ENCODE data around the gene POFUT2.

POFUT2 gene

GRCh38 chr21:45236481-45236880 is 51.2 kb downstream of the POFUT2 start:
- TF ChIP-seq TCF4 (CRISPR knock-in tag; IDR thresholded peaks at IDR 0.05; ENCODE audit: borderline replicate concordance) (no peak), POU6F1 (CRISPR knock-in tag; IDR thresholded peaks at IDR 0.05; ENCODE audit: borderline replicate concordance, low read depth) (no peak), TOX (CRISPR knock-in tag; IDR thresholded peaks at IDR 0.05; ENCODE audit: borderline replicate concordance) (no peak), ZNF8 (CRISPR knock-in tag; IDR thresholded peaks at IDR 0.05) (no peak), ZC3H10 (CRISPR knock-in tag; IDR thresholded peaks at IDR 0.05) (no peak), ZNF70 (CRISPR knock-in tag; IDR thresholded peaks at IDR 0.05) (no peak), ARNTL (CRISPR knock-in tag; IDR thresholded peaks at IDR 0.05; ENCODE audit: borderline replicate concordance, low read depth) (no peak), CSDC2 (CRISPR knock-in tag; IDR thresholded peaks at IDR 0.05) (no peak), ZFP3 (CRISPR knock-in tag; IDR thresholded peaks at IDR 0.05) (no peak), ISL1 (CRISPR knock-in tag; IDR thresholded peaks at IDR 0.05) (no peak), SNAI2 (CRISPR knock-in tag; IDR thresholded peaks at IDR 0.05) (no peak), PPARA (CRISPR knock-in tag; IDR thresholded peaks at IDR 0.05; ENCODE audit: borderline replicate concordance) (no peak)
- TF ChIP-seq, protein P1, sequence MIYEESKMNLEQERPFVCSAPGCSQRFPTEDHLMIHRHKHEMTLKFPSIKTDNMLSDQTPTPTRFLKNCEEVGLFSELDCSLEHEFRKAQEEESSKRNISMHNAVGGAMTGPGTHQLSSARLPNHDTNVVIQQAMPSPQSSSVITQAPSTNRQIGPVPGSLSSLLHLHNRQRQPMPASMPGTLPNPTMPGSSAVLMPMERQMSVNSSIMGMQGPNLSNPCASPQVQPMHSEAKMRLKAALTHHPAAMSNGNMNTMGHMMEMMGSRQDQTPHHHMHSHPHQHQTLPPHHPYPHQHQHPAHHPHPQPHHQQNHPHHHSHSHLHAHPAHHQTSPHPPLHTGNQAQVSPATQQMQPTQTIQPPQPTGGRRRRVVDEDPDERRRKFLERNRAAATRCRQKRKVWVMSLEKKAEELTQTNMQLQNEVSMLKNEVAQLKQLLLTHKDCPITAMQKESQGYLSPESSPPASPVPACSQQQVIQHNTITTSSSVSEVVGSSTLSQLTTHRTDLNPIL (CRISPR knock-in tag; IDR thresholded peaks at IDR 0.05; ENCODE audit: low read depth), result no peak
- TF ChIP-seq, protein P2, sequence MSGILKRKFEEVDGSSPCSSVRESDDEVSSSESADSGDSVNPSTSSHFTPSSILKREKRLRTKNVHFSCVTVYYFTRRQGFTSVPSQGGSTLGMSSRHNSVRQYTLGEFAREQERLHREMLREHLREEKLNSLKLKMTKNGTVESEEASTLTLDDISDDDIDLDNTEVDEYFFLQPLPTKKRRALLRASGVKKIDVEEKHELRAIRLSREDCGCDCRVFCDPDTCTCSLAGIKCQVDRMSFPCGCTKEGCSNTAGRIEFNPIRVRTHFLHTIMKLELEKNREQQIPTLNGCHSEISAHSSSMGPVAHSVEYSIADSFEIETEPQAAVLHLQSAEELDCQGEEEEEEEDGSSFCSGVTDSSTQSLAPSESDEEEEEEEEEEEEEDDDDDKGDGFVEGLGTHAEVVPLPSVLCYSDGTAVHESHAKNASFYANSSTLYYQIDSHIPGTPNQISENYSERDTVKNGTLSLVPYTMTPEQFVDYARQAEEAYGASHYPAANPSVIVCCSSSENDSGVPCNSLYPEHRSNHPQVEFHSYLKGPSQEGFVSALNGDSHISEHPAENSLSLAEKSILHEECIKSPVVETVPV (CRISPR knock-in tag; IDR thresholded peaks at IDR 0.05), result no peak
- TF ChIP-seq, protein P3, sequence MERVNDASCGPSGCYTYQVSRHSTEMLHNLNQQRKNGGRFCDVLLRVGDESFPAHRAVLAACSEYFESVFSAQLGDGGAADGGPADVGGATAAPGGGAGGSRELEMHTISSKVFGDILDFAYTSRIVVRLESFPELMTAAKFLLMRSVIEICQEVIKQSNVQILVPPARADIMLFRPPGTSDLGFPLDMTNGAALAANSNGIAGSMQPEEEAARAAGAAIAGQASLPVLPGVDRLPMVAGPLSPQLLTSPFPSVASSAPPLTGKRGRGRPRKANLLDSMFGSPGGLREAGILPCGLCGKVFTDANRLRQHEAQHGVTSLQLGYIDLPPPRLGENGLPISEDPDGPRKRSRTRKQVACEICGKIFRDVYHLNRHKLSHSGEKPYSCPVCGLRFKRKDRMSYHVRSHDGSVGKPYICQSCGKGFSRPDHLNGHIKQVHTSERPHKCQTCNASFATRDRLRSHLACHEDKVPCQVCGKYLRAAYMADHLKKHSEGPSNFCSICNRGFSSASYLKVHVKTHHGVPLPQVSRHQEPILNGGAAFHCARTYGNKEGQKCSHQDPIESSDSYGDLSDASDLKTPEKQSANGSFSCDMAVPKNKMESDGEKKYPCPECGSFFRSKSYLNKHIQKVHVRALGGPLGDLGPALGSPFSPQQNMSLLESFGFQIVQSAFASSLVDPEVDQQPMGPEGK (CRISPR knock-in tag; IDR thresholded peaks at IDR 0.05; ENCODE audit: borderline replicate concordance), result no peak
- 0 out of 3 replicates have a peak, but pooled peaks have one; percentile 30 for ATAC-seq

DNA sequence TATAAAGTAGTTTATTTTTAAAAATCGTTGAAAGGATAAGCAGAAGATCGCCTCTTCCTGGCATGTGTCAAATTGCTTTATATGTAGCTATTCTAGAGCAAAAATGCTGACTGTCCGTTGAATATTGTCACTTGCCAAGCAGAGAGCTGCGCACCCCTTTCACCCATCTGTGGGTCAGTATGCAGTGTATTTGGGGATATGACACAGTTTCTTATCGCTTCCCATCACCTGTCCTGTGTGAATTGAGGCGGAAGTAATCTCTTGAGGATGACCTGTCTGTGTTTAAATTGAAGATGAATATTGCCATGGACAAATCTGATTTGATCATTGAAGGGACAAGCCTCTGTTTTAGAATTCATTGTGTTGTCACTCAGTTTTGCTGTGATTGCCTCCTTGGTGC is 52.2 kb downstream of the POFUT2 start:
- TF ChIP-seq ZFP30 (CRISPR knock-in tag; IDR thresholded peaks at IDR 0.05) (no peak), TOX (CRISPR knock-in tag; IDR thresholded peaks at IDR 0.05; ENCODE audit: borderline replicate concordance) (no peak), CSDC2 (CRISPR knock-in tag; IDR thresholded peaks at IDR 0.05) (no peak), BACH2 (CRISPR knock-in tag; IDR thresholded peaks at IDR 0.05; ENCODE audit: borderline replicate concordance) (no peak), ZFP3 (CRISPR knock-in tag; IDR thresholded peaks at IDR 0.05) (no peak), ESRRG (CRISPR knock-in tag; IDR thresholded peaks at IDR 0.05) (no peak)
- ATAC-seq, result no peak

GRCh38 chr21:45234965-45235364 is 52.7 kb downstream of the POFUT2 start:
- ATAC-seq, result no peak

More at GRCh38 chr21:45234965-45235364, 52.7 kb downstream of the POFUT2 start:
- TF ChIP-seq TCF4 (CRISPR knock-in tag; IDR thresholded peaks at IDR 0.05; ENCODE audit: borderline replicate concordance), result no peak
- no peak for TF ChIP-seq ZC3H10 (CRISPR knock-in tag; IDR thresholded peaks at IDR 0.05)
- no peak for TF ChIP-seq ESRRG (CRISPR knock-in tag; IDR thresholded peaks at IDR 0.05)
- no peak for TF ChIP-seq GLIS3 (CRISPR knock-in tag; IDR thresholded peaks at IDR 0.05)
- no peak for TF ChIP-seq CSDC2 (CRISPR knock-in tag; IDR thresholded peaks at IDR 0.05)
- TF ChIP-seq ZNF70 (CRISPR knock-in tag; IDR thresholded peaks at IDR 0.05), result no peak
- no peak for TF ChIP-seq BACH2 (CRISPR knock-in tag; IDR thresholded peaks at IDR 0.05; ENCODE audit: borderline replicate concordance)
- no peak for TF ChIP-seq ZNF8 (CRISPR knock-in tag; IDR thresholded peaks at IDR 0.05)
- TF ChIP-seq TOX (CRISPR knock-in tag; IDR thresholded peaks at IDR 0.05; ENCODE audit: borderline replicate concordance), result no peak
- TF ChIP-seq, protein P2 (CRISPR knock-in tag; IDR thresholded peaks at IDR 0.05), result no peak
- no peak for TF ChIP-seq ZNF565 (CRISPR knock-in tag; conservative IDR thresholded peaks at IDR 0.05; ENCODE audit: low read depth)
- no peak for TF ChIP-seq RARB (CRISPR knock-in tag; IDR thresholded peaks at IDR 0.05)
